ENCODE measurements around the gene SLIT3. TPM values are rescaled to one million over a fixed set of nuclear protein-coding genes. Genes with fewer than 3 reads are reported as not detected.
"Not testable (repeated sequence)": the region's sequence is repeated elsewhere in the genome, so short reads cannot be mapped to it uniquely, and the experiment has no call there.

The SLIT3 gene
- total RNA-seq, 1 donor from 2014 or later, result 3.2 TPM

GRCh38 chr5:168637281-168637680, 663.7 kb downstream of the SLIT3 start:
- TF ChIP-seq CTCF (IDR thresholded peaks at IDR 0.05; ENCODE audit: unreplicated experiment), result no peak
- no peaks in the 10 kb centered on the region for H3K36me3 Mint-ChIP-seq (ENCODE audit: low read depth, unreplicated experiment)
- peaks cover 2% of the 10 kb centered on the region for H3K27me3 Mint-ChIP-seq (ENCODE audit: unreplicated experiment)
- H3K4me1 Mint-ChIP-seq (ENCODE audit: unreplicated experiment), result no peaks in the 10 kb centered on the region
- no peaks in the 10 kb centered on the region for H3K9me3 Mint-ChIP-seq (ENCODE audit: unreplicated experiment)
- DNase-seq (ENCODE audit: low spot score), result no peak
- H3K4me3 Mint-ChIP-seq (ENCODE audit: unreplicated experiment), result no peak overlapping the region
- H3K27ac Mint-ChIP-seq (ENCODE audit: unreplicated experiment), result no peak overlapping the region

- DNase-seq (ENCODE audit: low spot score); H3K9me3 Mint-ChIP-seq (ENCODE audit: unreplicated experiment); H3K27me3 Mint-ChIP-seq (ENCODE audit: unreplicated experiment); H3K27ac Mint-ChIP-seq (ENCODE audit: unreplicated experiment); H3K36me3 Mint-ChIP-seq (ENCODE audit: low read depth, unreplicated experiment); H3K4me1 Mint-ChIP-seq (ENCODE audit: unreplicated experiment); H3K4me3 Mint-ChIP-seq (ENCODE audit: unreplicated experiment): not testable (repeated sequence)
Measured at GRCh38 chr5:168630958-168631357, 670.0 kb downstream of the SLIT3 start.

GRCh38 chr5:168624850-168625364, 676.0 kb downstream of the SLIT3 start:
- H3K9me3 Mint-ChIP-seq (ENCODE audit: unreplicated experiment), result peaks cover under 1% of the 10 kb centered on the region

GRCh38 chr5:168620807-168621206, 680.1 kb downstream of the SLIT3 start:
- no peak for TF ChIP-seq CTCF (IDR thresholded peaks at IDR 0.05; ENCODE audit: unreplicated experiment)
- H3K27ac Mint-ChIP-seq (ENCODE audit: unreplicated experiment), result no peak overlapping the region
- no peak for DNase-seq (ENCODE audit: low spot score)
- no peaks in the 10 kb centered on the region for H3K9me3 Mint-ChIP-seq (ENCODE audit: unreplicated experiment)
- no peaks in the 10 kb centered on the region for H3K27me3 Mint-ChIP-seq (ENCODE audit: unreplicated experiment)
- no peak overlapping the region for H3K4me3 Mint-ChIP-seq (ENCODE audit: unreplicated experiment)
- no peaks in the 10 kb centered on the region for H3K4me1 Mint-ChIP-seq (ENCODE audit: unreplicated experiment)
- no peaks in the 10 kb centered on the region for H3K36me3 Mint-ChIP-seq (ENCODE audit: low read depth, unreplicated experiment)

More at GRCh38 chr5:168624850-168625364, 676.0 kb downstream of the SLIT3 start:
- Mint-ChIP-seq H3K27me3 (ENCODE audit: unreplicated experiment) (no peaks in the 10 kb centered on the region), H3K4me3 (ENCODE audit: unreplicated experiment) (no peak overlapping the region), H3K36me3 (ENCODE audit: low read depth, unreplicated experiment) (no peaks in the 10 kb centered on the region), H3K27ac (ENCODE audit: unreplicated experiment) (no peak overlapping the region), H3K4me1 (ENCODE audit: unreplicated experiment) (peaks cover 3% of the 10 kb centered on the region)
- DNase-seq (ENCODE audit: low spot score), result no peak
- TF ChIP-seq CTCF (IDR thresholded peaks at IDR 0.05; ENCODE audit: unreplicated experiment), result no peak

- Mint-ChIP-seq H3K36me3 (ENCODE audit: low read depth, unreplicated experiment) (no peaks in the 10 kb centered on the region), H3K27me3 (ENCODE audit: unreplicated experiment) (peaks cover 3% of the 10 kb centered on the region), H3K9me3 (ENCODE audit: unreplicated experiment) (no peaks in the 10 kb centered on the region), H3K4me3 (ENCODE audit: unreplicated experiment) (no peak overlapping the region), H3K4me1 (ENCODE audit: unreplicated experiment) (no peaks in the 10 kb centered on the region), H3K27ac (ENCODE audit: unreplicated experiment) (no peak overlapping the region)
- TF ChIP-seq CTCF (IDR thresholded peaks at IDR 0.05; ENCODE audit: unreplicated experiment), result no peak
- no peak for DNase-seq (ENCODE audit: low spot score)
Measured at GRCh38 chr5:168614661-168615060, 686.3 kb downstream of the SLIT3 start.
